Nephron (organoid): ENCODE data around the gene LGMN.

Experiments
- H3K27ac Mint-ChIP-seq, 3 experiments: 2 replicates each; pipeline ENCODE4 v1.8.0; 2020; ENCODE audit warnings: mixed read lengths in 3 of 3, mild to moderate bottlenecking in 2 of 3, moderate library complexity in 1 of 3
- H3K27me3 Mint-ChIP-seq: 2 replicates; pipeline ENCODE4 v1.8.0; 2021; ENCODE audit warnings: low read depth, mild to moderate bottlenecking, moderate library complexity, mixed read lengths
- H3K36me3 Mint-ChIP-seq: 2 replicates; pipeline ENCODE4 v1.8.0; 2020; ENCODE audit warnings: low read depth, mixed read lengths
- H3K4me1 Mint-ChIP-seq: 2 replicates; pipeline ENCODE4 v1.8.0; 2020; ENCODE audit warnings: mixed read lengths
- H3K4me3 Mint-ChIP-seq, 3 experiments: 2 replicates each; pipeline ENCODE4 v1.8.0; 2020; ENCODE audit warnings: mild to moderate bottlenecking in 3 of 3, mixed read lengths in 3 of 3, moderate library complexity in 2 of 3
- H3K9me3 Mint-ChIP-seq: 2 replicates; pipeline ENCODE4 v1.8.0; 2020; ENCODE audit warnings: mixed read lengths
- CTCF ChIP-seq, 3 experiments: fragments of 200-600 bp; sonication (generic); IDR thresholded peaks; one replicate each; pipeline ENCODE4 v1.5.0; 2021; ENCODE audit warnings: antibody characterized with exemption in 3 of 3; ENCODE audit not compliant: unreplicated experiment in 3 of 3

LGMN gene

GRCh38 chr14:92673601-92674150, 74.8 kb downstream of the LGMN start:
- peaks cover 3% of the 10 kb centered on the region for H3K27me3 Mint-ChIP-seq
- H3K27ac Mint-ChIP-seq, result no peak overlapping the region
- H3K36me3 Mint-ChIP-seq, result peaks cover 4% of the 10 kb centered on the region
- no peaks in the 10 kb centered on the region for H3K4me1 Mint-ChIP-seq
- TF ChIP-seq CTCF (IDR thresholded peaks at IDR 0.05; ENCODE audit: unreplicated experiment in 3 of 3), result no peak
- H3K9me3 Mint-ChIP-seq, result no peaks in the 10 kb centered on the region
- no peak overlapping the region for H3K4me3 Mint-ChIP-seq

- Mint-ChIP-seq H3K4me1 (no peaks in the 10 kb centered on the region), H3K27ac (no peak overlapping the region), H3K27me3 (peaks cover 4% of the 10 kb centered on the region), H3K9me3 (no peaks in the 10 kb centered on the region), H3K36me3 (peaks cover 8% of the 10 kb centered on the region), H3K4me3 (no peak overlapping the region)
- TF ChIP-seq CTCF (IDR thresholded peaks at IDR 0.05; ENCODE audit: unreplicated experiment in 3 of 3), result no peak
These were observed 77.6 kb downstream of the LGMN start for GRCh38 chr14:92670643-92671366.

GRCh38 chr14:92670160-92670559, 78.3 kb downstream of the LGMN start:
- peaks cover 5% of the 10 kb centered on the region for H3K27me3 Mint-ChIP-seq
- TF ChIP-seq CTCF (IDR thresholded peaks at IDR 0.05; ENCODE audit: unreplicated experiment in 3 of 3), result no peak
- no peaks in the 10 kb centered on the region for H3K9me3 Mint-ChIP-seq
- peaks cover 6% of the 10 kb centered on the region for H3K36me3 Mint-ChIP-seq
- H3K4me1 Mint-ChIP-seq, result no peaks in the 10 kb centered on the region
- H3K4me3 Mint-ChIP-seq, result no peak overlapping the region
- no peak overlapping the region for H3K27ac Mint-ChIP-seq

GRCh38 chr14:92668276-92668973, 80.0 kb downstream of the LGMN start:
- Mint-ChIP-seq H3K27ac (no peak overlapping the region), H3K4me1 (no peaks in the 10 kb centered on the region), H3K36me3 (peaks cover 6% of the 10 kb centered on the region), H3K4me3 (no peak overlapping the region), H3K27me3 (peaks cover 5% of the 10 kb centered on the region), H3K9me3 (no peaks in the 10 kb centered on the region)
- no peak for TF ChIP-seq CTCF (IDR thresholded peaks at IDR 0.05; ENCODE audit: unreplicated experiment in 3 of 3)

GRCh38 chr14:92666251-92666650, 82.2 kb downstream of the LGMN start:
- H3K27ac Mint-ChIP-seq, result no peak overlapping the region
- H3K4me3 Mint-ChIP-seq, result no peak overlapping the region
- TF ChIP-seq CTCF (IDR thresholded peaks at IDR 0.05; ENCODE audit: unreplicated experiment in 3 of 3), result no peak
- no peaks in the 10 kb centered on the region for H3K4me1 Mint-ChIP-seq
- no peaks in the 10 kb centered on the region for H3K9me3 Mint-ChIP-seq
- H3K27me3 Mint-ChIP-seq, result peaks cover 3% of the 10 kb centered on the region
- peaks cover 10% of the 10 kb centered on the region for H3K36me3 Mint-ChIP-seq
